ENCODE data around the gene CELF4.

- TF ChIP-seq CTCF (IDR thresholded peaks at IDR 0.05) (no peak), REST (IDR thresholded peaks at IDR 0.05; ENCODE audit: insufficient read depth in 1 of 2, low read depth in 2 of 2, low read length in 1 of 2) (no peak), POLR2AphosphoS5 (IDR thresholded peaks at IDR 0.05; ENCODE audit: low read depth, low read length) (no peak), TCF7L2 (IDR thresholded peaks at IDR 0.05; ENCODE audit: low read depth, low read length) (no peak), SIN3A (IDR thresholded peaks at IDR 0.05; ENCODE audit: borderline replicate concordance, insufficient read depth, low read depth, low read length) (no peak)
These were observed 78.2 kb downstream of the CELF4 start for GRCh38 chr18:37487400-37487867.
